ENCODE measurements around the gene A2M. TPM values are rescaled to one million over a fixed set of nuclear protein-coding genes. Genes with fewer than 3 reads are reported as not detected.

The A2M gene
- total RNA-seq, 1 donor from 2014 or later: 1.1 TPM

DNA sequence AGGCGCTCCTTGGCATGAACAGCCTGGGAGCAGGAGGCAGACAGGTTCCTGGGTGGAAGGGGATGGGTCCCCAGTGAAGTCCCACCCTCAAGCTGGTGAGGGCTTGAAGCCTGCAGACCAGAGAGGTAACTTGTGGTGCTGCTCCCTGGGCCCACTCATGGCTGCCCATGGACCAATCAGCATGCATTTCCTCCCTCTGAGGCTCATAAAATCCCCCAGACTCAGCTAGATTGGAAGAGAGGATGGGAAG, 50.2 kb downstream of the A2M start:
- Mint-ChIP-seq H3K36me3 (ENCODE audit: insufficient read depth) (no peaks in the 10 kb centered on the region), H3K9me3 (ENCODE audit: low read depth) (no peaks in the 10 kb centered on the region), H3K27me3 (no peaks in the 10 kb centered on the region), H3K4me1 (ENCODE audit: low read depth) (peaks cover 22% of the 10 kb centered on the region), H3K27ac (peak overlapping the region; percentile 96), H3K4me3 (ENCODE audit: low read depth) (peak overlapping the region; percentile 82)
- DNase-seq (ENCODE audit: low spot score, unreplicated experiment): no peak
- TF ChIP-seq, protein P1, sequence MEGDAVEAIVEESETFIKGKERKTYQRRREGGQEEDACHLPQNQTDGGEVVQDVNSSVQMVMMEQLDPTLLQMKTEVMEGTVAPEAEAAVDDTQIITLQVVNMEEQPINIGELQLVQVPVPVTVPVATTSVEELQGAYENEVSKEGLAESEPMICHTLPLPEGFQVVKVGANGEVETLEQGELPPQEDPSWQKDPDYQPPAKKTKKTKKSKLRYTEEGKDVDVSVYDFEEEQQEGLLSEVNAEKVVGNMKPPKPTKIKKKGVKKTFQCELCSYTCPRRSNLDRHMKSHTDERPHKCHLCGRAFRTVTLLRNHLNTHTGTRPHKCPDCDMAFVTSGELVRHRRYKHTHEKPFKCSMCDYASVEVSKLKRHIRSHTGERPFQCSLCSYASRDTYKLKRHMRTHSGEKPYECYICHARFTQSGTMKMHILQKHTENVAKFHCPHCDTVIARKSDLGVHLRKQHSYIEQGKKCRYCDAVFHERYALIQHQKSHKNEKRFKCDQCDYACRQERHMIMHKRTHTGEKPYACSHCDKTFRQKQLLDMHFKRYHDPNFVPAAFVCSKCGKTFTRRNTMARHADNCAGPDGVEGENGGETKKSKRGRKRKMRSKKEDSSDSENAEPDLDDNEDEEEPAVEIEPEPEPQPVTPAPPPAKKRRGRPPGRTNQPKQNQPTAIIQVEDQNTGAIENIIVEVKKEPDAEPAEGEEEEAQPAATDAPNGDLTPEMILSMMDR (IDR thresholded peaks at IDR 0.05; ENCODE audit: unreplicated experiment): no peak

DNA sequence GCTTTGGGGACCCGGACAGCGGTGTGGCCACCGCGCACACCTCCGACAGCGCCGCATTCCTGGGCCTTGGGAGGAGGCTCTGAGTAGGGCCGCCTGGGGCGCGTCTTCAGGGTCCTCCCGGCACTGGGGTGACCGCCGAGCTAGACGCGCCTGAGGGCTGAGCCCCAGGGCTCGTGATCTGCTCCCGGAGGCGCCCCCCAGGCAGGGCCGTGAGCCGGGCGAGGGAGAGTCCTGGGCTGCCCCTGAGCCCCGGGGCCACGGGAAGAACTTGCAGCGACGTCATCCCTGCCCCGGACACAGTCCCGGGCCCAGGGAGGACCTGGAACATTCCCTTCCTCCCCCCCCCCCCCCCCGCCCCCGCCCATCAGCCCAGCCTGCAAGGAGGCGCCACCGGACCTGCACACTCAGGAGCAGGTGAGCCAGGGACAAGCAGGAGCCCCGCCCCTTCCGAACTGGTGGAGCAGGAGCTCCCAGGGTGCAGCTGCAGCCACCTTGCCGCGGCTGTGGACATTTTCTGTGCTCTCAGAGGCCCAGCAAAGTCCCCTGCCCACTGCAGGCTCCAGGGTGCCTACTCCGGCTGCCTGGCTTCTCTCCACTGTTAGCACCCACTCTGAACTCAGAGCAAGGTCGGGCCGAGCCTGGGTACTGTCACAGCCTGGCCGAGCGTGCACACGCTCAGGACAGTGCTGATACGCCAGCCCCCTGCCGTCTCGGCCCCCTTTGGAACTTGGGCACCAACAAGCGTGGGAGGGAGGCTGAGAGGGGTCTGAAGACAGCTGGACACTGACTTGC, 50.7 kb downstream of the A2M start:
- DNase-seq (ENCODE audit: low spot score, unreplicated experiment): peak; percentile 94
- TF ChIP-seq, protein P1 (IDR thresholded peaks at IDR 0.05; ENCODE audit: unreplicated experiment): no peak
- peaks cover 22% of the 10 kb centered on the region for H3K4me1 Mint-ChIP-seq (ENCODE audit: low read depth)
- H3K4me3 Mint-ChIP-seq (ENCODE audit: low read depth): peak overlapping the region; percentile 82
- H3K27me3 Mint-ChIP-seq: no peaks in the 10 kb centered on the region
- H3K9me3 Mint-ChIP-seq (ENCODE audit: low read depth): no peaks in the 10 kb centered on the region
- H3K36me3 Mint-ChIP-seq (ENCODE audit: insufficient read depth): no peaks in the 10 kb centered on the region
- H3K27ac Mint-ChIP-seq: peak overlapping the region; percentile 96

DNA sequence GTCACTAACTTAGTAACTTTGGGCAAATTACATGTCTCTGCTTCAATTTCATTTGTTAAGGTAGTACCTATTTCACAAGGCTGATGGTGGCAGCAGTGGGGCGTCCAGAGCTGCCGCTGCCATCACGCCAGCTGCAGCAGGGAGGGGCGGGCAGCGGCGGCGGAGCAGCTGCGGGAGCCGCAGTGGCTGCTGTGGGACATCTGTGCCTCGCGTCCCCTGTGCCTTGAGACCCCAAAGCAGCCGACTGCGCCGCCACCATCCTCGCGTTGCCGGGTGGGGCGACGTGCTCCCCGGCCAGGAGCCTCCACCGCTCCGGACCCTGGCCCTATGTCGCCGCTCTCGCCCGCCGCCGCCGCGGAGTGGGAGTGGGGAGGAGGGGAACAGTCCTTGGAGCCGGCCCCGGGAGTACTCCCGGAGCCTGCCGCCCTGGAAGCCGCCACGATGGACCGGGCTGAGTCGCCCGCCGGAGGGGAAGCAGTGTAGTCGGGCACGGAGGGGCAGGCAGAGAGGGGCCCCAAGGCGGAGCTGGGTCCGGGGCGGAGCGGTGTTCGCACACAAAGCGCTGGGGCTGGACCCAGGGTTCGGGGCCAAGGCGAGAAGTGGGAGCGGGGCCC, 51.4 kb downstream of the A2M start:
- Mint-ChIP-seq H3K9me3 (ENCODE audit: low read depth) (no peaks in the 10 kb centered on the region), H3K36me3 (ENCODE audit: insufficient read depth) (no peaks in the 10 kb centered on the region), H3K27me3 (no peaks in the 10 kb centered on the region), H3K4me1 (ENCODE audit: low read depth) (peaks cover 22% of the 10 kb centered on the region), H3K27ac (peak overlapping the region; percentile 94), H3K4me3 (ENCODE audit: low read depth) (peak overlapping the region; percentile 82)
- peak; percentile 78 for DNase-seq (ENCODE audit: low spot score, unreplicated experiment)
- TF ChIP-seq, protein P1 (IDR thresholded peaks at IDR 0.05; ENCODE audit: unreplicated experiment): peak; percentile 66

DNA sequence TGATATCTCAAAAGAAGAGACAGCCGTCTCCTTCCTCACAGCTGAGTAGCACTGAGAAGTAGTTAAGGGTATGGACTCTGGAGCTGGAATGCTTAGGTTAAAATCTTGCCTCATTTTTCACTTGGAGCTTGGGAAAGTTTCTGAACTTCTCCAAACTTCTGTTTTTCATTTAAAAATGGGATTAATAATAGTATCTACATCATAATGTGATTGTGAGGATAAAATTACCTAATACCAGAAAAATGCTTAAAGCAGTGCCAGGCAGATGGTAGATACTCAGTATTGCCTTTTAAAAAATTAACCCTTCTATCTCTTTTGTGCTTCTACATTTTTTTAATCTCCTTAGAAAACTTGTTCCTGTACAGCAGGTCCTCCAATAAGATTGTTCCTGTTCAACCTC, 63.1 kb downstream of the A2M start:
- DNase-seq (ENCODE audit: low spot score, unreplicated experiment): no peak
- H3K4me1 Mint-ChIP-seq (ENCODE audit: low read depth): no peaks in the 10 kb centered on the region
- TF ChIP-seq, protein P1 (IDR thresholded peaks at IDR 0.05; ENCODE audit: unreplicated experiment): no peak
- H3K27me3 Mint-ChIP-seq: no peaks in the 10 kb centered on the region
- H3K4me3 Mint-ChIP-seq (ENCODE audit: low read depth): no peak overlapping the region
- H3K27ac Mint-ChIP-seq: no peak overlapping the region
- no peaks in the 10 kb centered on the region for H3K36me3 Mint-ChIP-seq (ENCODE audit: insufficient read depth)
- H3K9me3 Mint-ChIP-seq (ENCODE audit: low read depth): no peaks in the 10 kb centered on the region

DNA sequence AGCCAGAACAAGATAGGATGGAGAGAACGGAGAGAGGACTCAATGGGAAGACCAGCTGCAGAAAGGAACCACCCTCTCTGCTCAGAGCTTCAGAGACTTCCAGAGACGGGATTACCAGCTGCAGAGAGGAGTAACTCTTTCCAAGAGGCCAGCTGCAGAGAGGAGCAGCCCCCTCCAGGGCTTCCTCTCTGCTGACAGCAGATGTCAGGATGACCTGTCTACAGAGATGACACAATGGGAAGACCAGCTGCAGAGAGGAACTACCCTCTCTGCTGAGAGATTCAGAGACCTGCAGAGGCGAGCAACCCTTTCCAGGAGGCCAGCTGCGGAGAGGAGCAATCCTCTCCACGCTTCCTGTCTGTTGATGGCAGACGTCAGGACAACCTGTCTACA, 64.6 kb downstream of the A2M start:
- DNase-seq (ENCODE audit: low spot score, unreplicated experiment): no peak
- TF ChIP-seq, protein P1 (IDR thresholded peaks at IDR 0.05; ENCODE audit: unreplicated experiment): no peak
- Mint-ChIP-seq H3K27ac (no peak overlapping the region), H3K4me3 (ENCODE audit: low read depth) (no peak overlapping the region), H3K27me3 (no peaks in the 10 kb centered on the region), H3K9me3 (ENCODE audit: low read depth) (no peaks in the 10 kb centered on the region), H3K4me1 (ENCODE audit: low read depth) (no peaks in the 10 kb centered on the region), H3K36me3 (ENCODE audit: insufficient read depth) (no peaks in the 10 kb centered on the region)
